Stimulated activated CD8-positive, alpha-beta memory T cell treated with anti-CD3 and anti-CD28 coated beads, Interleukin-4, amount 100 ng/mL, for 48 hours (primary cell): ENCODE data around the gene MYO1B.

Experiments
- DNase-seq: peaks from one replicate; pipeline ENCODE4 v3.0.0-alpha.2; 2020

The MYO1B gene

GRCh38 chr2:191264647-191265081 lies 19.5 kb downstream of the MYO1B start:
- no peak for DNase-seq

- DNase-seq, result no peak
Measured at GRCh38 chr2:191265311-191266170, 20.3 kb downstream of the MYO1B start.

GRCh38 chr2:191266201-191266600 lies 21.0 kb downstream of the MYO1B start:
- DNase-seq, result no peak

- no peak for DNase-seq
Measured at GRCh38 chr2:191268596-191268995, 23.4 kb downstream of the MYO1B start.

- no peak for DNase-seq
Measured at GRCh38 chr2:191270306-191271161, 25.3 kb downstream of the MYO1B start.

GRCh38 chr2:191272064-191272463 lies 26.9 kb downstream of the MYO1B start:
- DNase-seq, result no peak

- no peak for DNase-seq
Measured at GRCh38 chr2:191274413-191274815, 29.2 kb downstream of the MYO1B start.

GRCh38 chr2:191276792-191277465 lies 31.7 kb downstream of the MYO1B start:
- no peak for DNase-seq

- DNase-seq, result no peak
Measured at GRCh38 chr2:191280290-191280689, 35.1 kb downstream of the MYO1B start.

GRCh38 chr2:191280834-191281756 lies 35.9 kb downstream of the MYO1B start:
- no peak for DNase-seq

- no peak for DNase-seq
Measured at GRCh38 chr2:191285252-191285651, 40.0 kb downstream of the MYO1B start.

GRCh38 chr2:191287820-191288219 lies 42.6 kb downstream of the MYO1B start:
- DNase-seq, result no peak

GRCh38 chr2:191289049-191289448 lies 43.8 kb downstream of the MYO1B start:
- no peak for DNase-seq

- no peak for DNase-seq
Measured at GRCh38 chr2:191291471-191291870, 46.3 kb downstream of the MYO1B start.

- no peak for DNase-seq
Measured at GRCh38 chr2:191292869-191293268, 47.7 kb downstream of the MYO1B start.

GRCh38 chr2:191295088-191295487 lies 49.9 kb downstream of the MYO1B start:
- DNase-seq, result no peak

GRCh38 chr2:191296083-191297006 lies 51.1 kb downstream of the MYO1B start:
- no peak for DNase-seq

- DNase-seq, result no peak
Measured at GRCh38 chr2:191297033-191297432, 51.8 kb downstream of the MYO1B start.

GRCh38 chr2:191298306-191298705 lies 53.1 kb downstream of the MYO1B start:
- no peak for DNase-seq

- DNase-seq, result no peak
Measured at GRCh38 chr2:191299010-191299409, 53.8 kb downstream of the MYO1B start.

GRCh38 chr2:191299866-191300265 lies 54.7 kb downstream of the MYO1B start:
- DNase-seq, result no peak
